Measurements from ENCODE around the gene ITGB1.
"Not testable (repeated sequence)": the region's sequence is repeated elsewhere in the genome, so short reads cannot be mapped to it uniquely, and the experiment has no call there.

ITGB1 gene

GRCh38 chr10:32958085-32959005, at the start of gene ITGB1:
ITGB1 (minus strand) TSS chr10:32958230; CDS start chr10:32935558, 22,672 bp downstream.
- no peak for DNase-seq (ENCODE audit: low read depth)

- no peak for DNase-seq (ENCODE audit: low read depth)
These were observed 48.4 kb upstream of the ITGB1 start for GRCh38 chr10:33006342-33006887.

- DNase-seq (ENCODE audit: low read depth): peak; percentile 80
These were observed 47.6 kb upstream of the ITGB1 start for GRCh38 chr10:33005322-33006301.

GRCh38 chr10:33001908-33002492, 44.0 kb upstream of the ITGB1 start:
- DNase-seq (ENCODE audit: low read depth): no peak

- not testable (repeated sequence) for DNase-seq (ENCODE audit: low read depth)
These were observed 40.1 kb upstream of the ITGB1 start for GRCh38 chr10:32998060-32998581.

GRCh38 chr10:32995751-32996150, 37.7 kb upstream of the ITGB1 start:
- no peak for DNase-seq (ENCODE audit: low read depth)

- DNase-seq (ENCODE audit: low read depth): no peak
These were observed 37.1 kb upstream of the ITGB1 start for GRCh38 chr10:32995066-32995622.

- not testable (repeated sequence) for DNase-seq (ENCODE audit: low read depth)
These were observed 36.6 kb upstream of the ITGB1 start for GRCh38 chr10:32994632-32995031.

- DNase-seq (ENCODE audit: low read depth): not testable (repeated sequence)
These were observed 34.3 kb upstream of the ITGB1 start for GRCh38 chr10:32992310-32992709.

- no peak for DNase-seq (ENCODE audit: low read depth)
These were observed 32.8 kb upstream of the ITGB1 start for GRCh38 chr10:32990811-32991210.

- no peak for DNase-seq (ENCODE audit: low read depth)
These were observed 30.6 kb upstream of the ITGB1 start for GRCh38 chr10:32988604-32989003.

GRCh38 chr10:32987172-32987571, 29.1 kb upstream of the ITGB1 start:
- no peak for DNase-seq (ENCODE audit: low read depth)

- DNase-seq (ENCODE audit: low read depth): no peak
These were observed 27.8 kb upstream of the ITGB1 start for GRCh38 chr10:32985775-32986350.

- no peak for DNase-seq (ENCODE audit: low read depth)
These were observed 27.3 kb upstream of the ITGB1 start for GRCh38 chr10:32985341-32985764.

- DNase-seq (ENCODE audit: low read depth): no peak
These were observed 26.1 kb upstream of the ITGB1 start for GRCh38 chr10:32984003-32984600.

- DNase-seq (ENCODE audit: low read depth): no peak
These were observed 25.2 kb upstream of the ITGB1 start for GRCh38 chr10:32982911-32983909.

GRCh38 chr10:32982293-32982709, 24.3 kb upstream of the ITGB1 start:
- no peak for DNase-seq (ENCODE audit: low read depth)

- DNase-seq (ENCODE audit: low read depth): no peak
These were observed 23.7 kb upstream of the ITGB1 start for GRCh38 chr10:32981760-32982159.
